ENCODE results near the gene HTRA3.

Gene HTRA3

DNA sequence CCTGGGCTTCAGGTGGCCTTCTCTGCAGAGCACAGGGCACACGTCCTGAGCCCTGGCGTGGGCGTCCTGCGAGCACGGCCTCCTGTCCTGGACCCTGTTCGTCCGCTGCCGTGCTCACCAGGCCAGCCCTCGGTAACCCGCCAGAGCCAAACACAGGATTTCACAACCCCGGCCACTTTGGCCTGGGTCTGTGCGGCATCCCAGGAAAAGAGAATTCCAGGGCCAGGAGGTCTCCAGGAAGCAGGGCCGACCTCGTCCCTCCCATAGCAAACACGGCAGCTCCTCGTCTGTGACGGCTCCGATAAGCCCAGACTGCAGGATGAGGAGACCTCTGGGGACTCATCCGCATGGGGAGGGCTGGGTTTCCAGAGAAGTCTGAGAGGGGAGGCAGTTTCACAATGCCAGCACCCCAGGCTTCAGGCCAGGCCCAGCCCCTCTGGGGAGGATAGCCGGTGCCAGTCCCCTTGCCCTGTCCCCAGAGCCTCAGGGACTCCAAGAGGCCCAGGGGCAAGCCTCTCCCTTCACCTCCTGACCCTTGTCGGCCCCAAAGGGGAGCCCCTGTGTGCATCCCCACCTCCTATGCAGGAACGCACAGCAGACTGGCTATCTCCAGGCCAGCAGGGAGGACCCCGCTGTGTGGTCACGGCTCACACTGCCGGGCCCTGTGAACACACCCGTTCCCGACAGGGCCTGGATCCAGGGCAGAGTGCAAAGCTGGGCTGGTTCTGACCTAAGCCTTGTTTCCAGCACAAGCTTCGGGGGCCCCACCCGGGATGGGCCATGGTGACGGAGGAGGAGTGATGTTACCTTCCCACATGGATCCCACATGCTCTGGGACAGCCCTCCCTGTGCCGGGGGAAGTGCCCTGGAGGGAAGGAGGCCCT lies 22.3 kb upstream of the HTRA3 start:
- DNase-seq (ENCODE audit: low read depth in 3 of 3): no peak

DNA sequence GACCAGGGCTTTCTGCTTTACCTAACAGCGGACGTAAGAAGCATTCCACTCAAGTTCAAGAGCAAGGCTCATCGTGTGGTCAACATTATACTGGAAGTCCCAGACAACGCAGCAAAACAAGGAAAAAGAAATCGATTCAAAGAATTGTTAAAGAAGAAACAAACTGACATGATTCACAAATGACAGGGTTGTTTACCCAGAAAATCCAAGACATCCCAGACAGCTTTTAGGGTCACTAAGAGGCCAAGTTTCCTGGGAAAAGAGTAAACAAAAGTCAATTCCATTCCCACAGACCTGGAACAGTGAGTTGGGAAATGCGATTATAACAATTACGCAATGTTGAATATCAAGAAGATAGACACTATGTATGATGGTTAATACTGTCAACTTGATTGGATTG lies 21.5 kb upstream of the HTRA3 start:
- DNase-seq (ENCODE audit: low read depth in 3 of 3): no peak

DNA sequence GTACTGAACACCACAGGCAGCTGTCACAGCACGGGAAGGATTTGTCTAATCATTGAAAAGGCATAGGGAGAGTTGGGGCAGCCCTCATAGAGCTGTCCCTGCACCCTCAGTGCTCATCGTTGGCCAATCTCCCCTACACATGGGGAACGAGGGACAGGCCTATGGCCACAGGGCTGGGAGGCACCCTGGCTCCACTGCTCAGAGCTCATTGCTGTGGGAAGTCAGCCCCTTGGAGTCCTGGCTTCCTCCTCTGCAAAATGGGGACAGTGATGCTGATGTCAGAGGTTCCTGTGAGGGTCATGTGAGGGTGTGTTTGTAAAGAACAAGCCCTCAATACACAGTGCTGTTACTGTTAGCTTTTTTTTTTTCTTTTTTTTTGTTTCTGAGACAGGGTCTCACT lies 19.3 kb upstream of the HTRA3 start:
- DNase-seq (ENCODE audit: low read depth in 3 of 3): no peak

DNA sequence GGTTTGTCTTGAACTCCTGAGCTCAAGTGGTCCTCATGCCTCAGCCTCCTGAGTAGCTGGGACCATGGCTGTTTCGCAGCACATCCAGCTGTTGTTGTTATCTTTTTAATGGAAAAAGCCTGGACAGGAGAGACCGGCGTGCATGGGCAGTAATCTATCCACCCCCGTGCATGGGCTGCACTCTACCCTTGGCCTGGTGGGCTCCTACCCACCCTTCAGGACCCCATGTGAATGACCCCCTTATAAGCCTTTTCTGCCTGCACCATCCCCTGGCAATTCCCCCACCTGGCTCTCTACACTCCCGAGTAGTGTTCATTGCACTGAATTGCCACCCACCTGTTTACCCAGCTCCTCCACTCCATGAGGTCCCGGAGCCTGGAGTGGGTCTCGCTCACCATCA lies 18.9 kb upstream of the HTRA3 start:
- DNase-seq (ENCODE audit: low read depth in 3 of 3): no peak

DNA sequence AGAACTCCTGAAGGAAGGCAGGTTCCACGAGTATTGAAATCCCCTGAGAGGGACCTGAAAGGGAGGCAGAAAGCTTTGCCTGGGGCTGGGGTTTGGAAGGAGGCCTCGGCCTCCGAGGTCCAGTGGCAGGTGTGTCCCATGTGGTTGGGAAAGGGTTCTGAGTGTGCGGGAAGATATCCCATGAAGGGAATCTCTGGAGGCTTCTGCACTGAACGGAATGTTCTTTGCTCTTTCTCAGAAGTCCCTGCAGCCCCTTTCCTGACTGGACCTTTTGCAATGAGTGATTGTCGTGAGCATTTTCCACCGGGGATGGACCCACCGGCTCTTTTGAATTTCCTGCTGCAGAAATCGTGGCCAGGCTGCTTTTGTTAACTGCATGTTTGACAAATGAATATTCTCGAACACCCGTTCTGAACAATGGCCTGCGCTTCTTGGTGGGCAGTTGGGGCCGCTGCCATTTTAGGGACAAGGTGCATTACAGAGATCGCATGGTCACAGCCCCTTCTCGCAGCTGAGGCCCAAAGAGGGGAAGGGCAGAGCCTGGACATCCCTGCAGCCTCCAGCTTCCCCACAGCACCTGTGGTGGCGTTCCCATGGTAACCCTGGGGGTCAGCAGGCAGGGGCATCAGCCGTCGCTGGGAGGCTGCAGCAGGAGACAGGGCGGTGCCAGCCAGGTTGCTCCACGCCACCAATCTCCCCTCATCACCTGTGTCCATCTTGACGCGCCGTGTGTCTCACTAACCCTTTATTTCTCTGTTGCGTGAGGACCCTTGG lies 18.3 kb upstream of the HTRA3 start:
- no peak for DNase-seq (ENCODE audit: low read depth in 3 of 3)

DNA sequence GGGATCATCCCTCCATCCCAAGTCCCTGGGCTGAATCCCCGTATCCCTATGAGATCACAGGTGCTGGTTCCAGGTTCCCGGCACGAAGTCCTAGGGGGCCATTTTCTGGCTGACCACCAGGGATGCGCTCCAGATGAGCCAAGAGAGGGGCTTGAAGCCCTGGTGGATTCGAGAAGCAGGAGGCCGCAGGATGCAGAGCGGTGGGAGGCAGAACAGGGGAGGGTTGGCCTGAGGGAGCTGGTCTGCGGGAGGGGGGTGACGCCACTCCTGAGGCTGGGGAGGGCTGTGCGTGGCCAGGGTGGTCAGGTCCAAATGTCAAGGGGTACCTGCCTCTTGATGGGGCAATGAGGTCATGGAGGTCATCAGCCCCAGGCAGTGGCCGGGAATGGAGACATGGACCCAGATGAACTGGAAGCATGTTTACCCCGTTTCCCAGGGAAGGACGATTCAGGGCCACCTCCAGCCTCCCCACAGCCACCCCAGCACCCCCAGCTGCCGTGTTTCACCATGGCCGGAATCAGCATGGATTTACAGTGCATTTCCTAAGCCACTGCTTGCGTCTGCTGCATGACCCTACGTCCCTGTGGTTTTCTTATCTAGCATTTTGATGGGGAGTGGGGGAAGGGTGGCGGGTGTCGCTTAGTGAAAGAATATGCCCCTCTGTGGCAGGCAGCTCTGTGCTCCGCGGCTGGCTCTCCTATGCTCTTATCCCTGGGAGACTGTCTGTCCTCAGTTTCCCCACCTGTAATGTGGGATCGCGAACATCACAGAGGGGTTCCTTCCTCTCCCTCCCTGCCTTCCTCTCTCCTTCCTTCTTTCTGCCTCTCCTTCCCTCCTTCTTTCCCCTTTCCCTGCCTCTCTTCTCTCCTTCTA lies 17.0 kb upstream of the HTRA3 start:
- no peak for DNase-seq (ENCODE audit: low read depth in 3 of 3)

DNA sequence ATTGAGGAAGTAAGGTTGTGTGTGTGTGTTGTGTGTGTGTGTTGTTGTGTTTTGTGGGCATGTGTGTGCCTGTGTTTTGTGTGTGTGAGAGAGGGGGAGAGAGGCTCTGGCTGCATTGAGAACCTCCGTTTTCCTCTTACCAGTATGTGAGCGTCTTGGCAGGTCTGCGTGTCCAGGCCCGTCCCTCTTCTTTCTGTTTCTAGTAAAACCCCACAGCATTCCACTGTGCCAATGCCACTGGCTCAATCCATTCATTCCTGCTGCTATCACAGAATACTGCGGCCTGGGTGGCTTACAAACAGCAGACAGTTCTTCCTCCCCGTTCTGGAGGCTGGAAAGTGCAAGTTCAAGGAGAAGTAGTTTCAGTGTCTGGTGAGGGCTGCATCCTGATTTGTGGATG lies 15.5 kb upstream of the HTRA3 start:
- no peak for DNase-seq (ENCODE audit: low read depth in 3 of 3)

DNA sequence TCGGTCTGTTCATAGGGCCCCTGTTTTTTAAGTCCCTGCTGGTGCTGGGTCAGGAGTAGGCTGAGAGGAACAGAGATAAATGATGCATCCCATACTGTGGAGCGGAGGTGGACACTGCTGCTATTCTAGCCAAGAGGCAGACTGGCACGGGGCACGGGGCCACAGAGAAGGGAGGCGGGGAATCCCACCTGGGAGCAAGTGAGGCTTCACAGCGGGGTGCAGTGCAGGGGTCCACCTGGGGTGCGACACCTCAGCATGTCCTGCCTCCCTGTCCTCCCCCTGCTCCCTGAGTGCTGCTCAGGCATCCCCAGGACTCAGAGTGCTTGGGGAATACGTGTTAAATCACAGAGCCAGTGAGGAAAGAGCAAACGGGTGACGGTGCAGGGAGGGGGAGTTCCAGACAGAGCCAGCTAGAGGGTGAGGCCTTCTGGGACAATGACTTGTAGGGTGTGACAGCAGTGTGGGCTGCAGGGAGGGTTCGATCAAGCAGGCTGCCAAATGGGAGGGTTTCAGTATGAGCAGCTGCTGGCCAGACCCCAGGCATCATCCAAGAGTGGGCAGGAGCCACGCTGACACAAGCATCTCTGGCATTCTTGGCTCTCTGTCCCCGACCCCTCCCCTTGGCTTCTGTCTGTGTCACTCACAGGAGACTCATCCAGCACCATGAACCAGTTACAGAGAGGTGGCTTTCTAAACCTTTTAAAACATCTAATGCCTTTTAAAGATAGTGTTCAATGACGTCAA lies 13.7 kb upstream of the HTRA3 start:
- DNase-seq (ENCODE audit: low read depth in 3 of 3): no peak

DNA sequence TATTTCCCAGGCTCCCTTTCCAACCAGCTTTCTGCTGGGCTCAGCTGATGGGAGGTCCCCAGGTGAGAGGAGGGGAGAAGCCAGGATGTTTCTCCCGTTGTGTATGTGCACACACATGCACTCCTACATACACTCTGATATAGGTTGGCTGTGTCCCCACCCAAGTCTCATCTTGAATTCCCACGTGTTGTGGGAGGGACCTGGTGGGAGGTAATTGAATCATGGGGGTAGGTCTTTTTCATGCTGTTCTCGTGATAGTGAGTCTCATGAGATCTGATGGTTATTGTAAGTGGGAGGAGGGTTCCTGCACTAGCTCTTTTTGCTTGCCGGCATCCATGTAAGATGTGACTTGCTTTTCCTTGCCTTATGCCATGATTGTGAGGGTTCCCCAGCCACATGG lies 11.7 kb upstream of the HTRA3 start:
- DNase-seq (ENCODE audit: low read depth in 3 of 3): no peak

DNA sequence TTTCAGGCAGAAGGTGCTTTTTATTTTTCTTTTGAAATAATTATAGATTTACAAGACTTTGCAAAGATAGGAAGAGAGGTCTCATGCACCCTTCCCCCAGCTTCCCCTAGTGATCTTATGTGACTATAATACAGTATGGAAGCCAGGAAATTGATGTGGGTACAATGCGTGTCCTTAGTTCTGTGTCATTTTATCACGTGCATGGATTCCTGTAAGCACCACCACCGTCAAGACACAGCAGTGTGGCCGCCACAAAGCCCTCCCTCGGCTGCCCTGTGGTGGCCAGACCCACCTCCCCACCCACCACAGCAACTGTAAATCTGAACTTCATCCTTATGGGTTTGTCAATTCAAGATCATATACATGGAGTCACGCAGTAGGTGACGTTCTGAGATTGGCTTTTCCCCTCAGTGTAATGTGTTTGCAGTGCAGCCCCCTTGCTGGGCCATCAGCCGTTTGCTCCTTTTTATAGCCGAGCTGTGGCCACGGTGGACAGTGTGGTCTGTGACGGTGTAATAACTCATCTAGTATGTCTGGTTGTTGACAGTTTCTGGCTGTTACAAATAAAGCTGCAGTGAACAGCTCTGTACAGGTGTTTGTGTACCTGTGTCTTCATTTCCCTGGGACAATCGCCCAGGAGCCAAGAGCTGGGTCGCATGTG lies 10.9 kb upstream of the HTRA3 start:
- no peak for DNase-seq (ENCODE audit: low read depth in 3 of 3)

DNA sequence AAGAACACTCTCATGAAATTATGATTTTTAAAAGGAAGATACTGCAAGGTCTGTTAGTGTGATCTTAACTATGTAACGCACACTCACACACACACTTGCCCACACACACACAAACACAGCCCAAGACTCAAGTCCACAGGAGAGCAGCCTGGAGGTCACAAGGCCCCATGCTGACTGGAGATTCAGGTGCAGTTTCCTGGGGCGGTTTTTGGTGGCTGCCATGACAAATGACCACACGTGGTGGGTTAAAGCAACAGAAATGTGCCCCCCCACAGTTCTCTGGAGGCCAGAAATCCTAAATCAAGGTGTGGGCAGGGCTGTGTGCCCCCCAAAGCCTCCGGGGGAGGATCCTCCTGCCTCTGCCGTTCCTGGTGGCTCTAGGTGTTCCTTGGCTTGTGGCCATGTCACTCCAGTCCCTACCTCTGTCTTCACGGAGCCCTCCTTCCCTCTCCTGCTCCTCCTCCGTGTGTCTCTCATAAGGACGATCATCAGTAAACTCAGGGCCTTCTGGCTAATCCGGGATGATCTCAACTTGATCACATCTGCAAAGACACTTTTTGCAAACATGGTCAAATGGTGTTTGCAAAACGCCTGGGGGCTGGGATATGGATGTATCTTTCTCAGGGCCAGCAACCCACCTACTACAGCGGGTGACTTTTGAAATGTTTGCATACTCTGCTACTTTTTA lies 9.7 kb upstream of the HTRA3 start:
- no peak for DNase-seq (ENCODE audit: low read depth in 3 of 3)

DNA sequence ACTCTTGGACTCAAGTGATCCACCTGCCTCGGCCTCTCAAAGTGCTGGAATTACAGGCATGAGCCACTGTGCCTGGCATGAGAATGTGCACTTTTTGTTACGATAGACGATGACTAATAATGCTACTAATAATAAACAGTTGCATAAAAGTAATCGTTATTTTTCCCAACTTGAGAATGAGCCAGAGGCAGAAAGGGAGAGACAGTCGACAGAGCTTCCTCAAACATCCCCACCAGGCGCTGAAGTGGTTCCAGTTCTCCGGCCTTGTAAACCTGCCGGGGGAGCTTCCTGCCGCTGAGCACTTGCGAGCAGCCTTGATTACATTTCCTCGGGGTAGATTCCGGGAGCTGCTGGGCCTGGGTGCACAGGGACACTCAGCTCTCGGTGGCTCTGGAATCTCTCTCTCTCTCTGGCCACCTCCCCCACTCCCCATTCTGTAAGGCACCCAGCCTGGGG lies 8.9 kb upstream of the HTRA3 start:
- no peak for DNase-seq (ENCODE audit: low read depth in 3 of 3)

DNA sequence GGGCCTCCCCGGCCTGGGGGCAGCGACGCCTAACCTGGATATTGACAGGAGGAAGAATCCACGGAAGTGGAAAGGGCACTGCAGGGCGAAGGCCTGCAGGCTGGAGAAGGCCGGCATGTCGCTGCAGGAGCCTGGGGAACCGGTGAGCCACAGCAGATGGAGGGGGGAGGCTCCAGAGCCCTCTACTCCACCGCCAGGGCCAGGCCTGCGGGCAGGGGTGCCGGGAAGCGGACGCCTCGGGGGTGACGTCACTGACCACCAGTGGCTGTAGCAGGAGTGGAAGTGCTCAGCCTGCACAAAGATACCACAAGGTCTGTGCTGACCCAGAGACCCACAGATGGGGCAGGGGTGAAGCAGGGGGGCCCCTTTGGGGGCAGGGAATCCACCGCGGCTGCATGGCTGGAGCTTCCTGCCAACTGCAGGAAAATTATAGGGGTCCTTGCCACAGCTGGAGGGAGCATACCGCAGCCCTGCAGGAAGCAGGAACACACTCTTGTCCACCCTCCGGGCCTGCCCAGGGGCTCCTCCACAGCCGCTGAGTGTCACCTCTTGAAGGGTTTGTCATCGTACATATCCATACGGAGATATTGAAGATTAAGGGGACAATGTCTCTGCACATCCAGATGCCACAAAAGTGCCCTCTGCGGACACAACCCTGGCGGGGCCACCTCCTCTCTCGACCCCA lies 7.6 kb upstream of the HTRA3 start:
- DNase-seq (ENCODE audit: low read depth in 3 of 3): no peak

DNA sequence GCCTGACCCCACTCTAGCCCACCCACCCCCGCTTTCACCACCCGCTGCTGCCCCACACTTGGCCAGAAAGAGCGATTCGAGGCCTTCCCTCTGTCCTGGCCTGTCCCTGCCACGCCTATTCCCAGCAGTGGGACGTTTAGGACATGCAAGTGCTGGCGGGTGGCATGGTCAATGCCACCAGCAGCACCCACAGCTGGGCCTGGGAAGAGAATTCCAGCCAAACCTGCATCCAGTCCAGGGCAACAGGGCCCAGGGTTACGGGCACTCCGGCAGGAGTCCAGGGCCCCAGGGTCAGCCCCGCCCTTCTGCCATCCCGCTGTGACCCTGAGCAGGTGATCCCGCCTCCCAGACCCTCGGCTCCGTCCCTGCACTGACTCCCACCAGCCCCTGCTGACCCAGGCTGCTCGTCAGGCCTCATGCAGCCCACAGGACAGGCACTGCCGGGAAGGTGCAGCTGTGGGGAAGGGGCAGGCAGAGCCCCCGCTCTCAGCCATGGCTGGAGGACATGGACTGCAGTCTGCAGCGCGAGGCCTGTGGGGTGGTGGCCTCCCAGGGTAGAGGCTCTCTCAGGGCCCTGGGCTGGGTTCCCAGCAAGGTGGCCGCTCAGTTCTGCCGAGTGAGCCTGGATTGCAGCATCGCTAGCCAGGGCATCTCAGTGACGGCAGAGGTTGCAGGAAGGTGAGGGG lies 6.8 kb upstream of the HTRA3 start:
- DNase-seq (ENCODE audit: low read depth in 3 of 3): no peak

DNA sequence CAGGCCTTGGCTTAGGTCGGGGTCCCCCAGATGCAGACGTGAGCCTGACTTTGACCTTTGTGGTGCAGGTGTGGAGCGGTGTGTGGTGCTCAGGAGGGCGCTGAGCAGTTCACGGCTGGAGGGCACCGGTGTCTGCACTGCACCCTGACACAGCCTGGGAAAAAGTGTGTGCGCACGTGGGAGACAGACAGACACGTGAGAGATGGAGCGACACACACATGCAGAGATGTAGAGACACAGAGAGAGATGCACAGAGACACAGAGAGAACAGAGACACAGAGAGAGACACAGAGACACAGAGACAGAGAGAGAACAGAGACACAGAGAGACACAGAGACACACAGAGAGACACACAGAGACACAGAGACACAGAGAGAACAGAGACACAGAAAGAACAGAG lies 6.2 kb upstream of the HTRA3 start:
- DNase-seq (ENCODE audit: low read depth in 3 of 3): no peak

DNA sequence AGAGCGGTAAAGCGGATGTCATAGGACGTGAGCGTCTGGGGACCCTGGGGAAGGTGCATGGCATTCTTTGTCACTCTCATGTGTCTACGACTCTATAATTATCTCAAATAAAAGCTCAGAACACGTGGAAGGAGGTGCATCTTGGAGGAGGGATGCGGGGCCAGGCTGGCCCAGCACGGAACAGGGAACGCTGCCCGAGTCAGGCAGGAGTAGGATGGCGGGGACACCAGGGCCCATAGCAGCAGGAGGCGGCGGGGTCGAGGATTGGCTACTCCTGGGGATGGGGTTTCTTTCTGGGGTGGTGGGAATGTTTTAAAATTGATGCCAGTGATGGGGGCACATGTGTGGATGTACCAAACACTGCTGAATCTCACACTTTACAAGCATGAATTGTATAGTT lies 5.4 kb upstream of the HTRA3 start:
- DNase-seq (ENCODE audit: low read depth in 3 of 3): no peak

DNA sequence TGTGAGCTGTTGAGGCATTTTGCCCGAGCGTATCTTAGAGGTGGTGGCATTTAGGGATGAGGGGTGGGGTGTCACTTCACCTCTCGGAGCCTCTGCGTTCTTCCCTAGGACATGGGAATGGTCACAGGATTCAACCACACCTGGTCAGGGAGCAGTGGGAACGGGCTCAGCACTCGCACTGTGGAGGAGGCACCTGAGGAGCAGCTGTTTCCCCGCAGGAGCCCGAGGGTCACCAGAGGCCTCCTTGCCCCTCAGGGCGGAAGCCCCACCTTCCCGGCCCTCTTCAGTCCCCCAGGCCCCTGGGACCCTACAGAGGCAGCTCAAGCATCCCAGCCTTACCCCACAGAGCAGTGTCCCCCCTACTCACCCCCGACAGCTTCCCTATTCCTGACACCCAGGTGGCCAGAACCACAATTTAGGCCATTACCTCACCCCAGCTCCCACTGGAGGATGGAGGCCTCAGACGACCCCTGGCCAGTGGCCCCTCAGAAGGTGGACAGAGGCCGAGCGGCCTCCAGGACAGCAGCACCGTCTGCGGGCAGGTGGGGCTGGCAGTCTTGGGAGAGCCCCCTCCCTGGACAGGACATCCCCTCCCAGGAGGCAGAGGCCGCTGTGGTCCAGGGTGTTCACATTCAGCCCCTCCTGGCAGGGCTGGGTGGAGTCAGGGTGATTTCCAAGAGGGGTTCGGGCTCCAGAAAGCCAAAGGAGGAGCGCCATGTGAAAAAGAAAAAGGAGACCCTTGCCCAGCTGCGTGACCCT lies 4.2 kb upstream of the HTRA3 start:
- DNase-seq (ENCODE audit: low read depth in 3 of 3): no peak

DNA sequence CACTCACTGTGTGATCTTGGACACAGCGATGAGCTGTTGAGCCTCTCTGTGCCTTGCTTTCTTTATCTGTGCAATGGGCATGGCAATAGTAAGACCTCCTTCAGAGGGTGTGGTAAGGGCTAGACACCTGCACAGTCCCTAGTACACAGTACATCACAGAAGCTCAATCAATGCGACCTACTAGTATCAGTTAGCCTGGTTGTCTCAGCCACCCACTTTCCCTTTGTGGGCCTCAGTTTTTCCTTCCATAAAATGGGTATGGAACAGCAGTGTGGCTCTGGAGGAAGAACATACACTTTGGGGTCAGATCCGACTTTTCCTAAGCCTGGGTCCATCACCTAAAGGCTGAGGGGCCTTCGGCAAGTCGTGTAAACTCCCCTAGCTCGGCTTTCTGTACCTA lies 3.5 kb upstream of the HTRA3 start:
- no peak for DNase-seq (ENCODE audit: low read depth in 3 of 3)
